Measurements from ENCODE around the gene DNAJC13.

DNAJC13 gene

DNA sequence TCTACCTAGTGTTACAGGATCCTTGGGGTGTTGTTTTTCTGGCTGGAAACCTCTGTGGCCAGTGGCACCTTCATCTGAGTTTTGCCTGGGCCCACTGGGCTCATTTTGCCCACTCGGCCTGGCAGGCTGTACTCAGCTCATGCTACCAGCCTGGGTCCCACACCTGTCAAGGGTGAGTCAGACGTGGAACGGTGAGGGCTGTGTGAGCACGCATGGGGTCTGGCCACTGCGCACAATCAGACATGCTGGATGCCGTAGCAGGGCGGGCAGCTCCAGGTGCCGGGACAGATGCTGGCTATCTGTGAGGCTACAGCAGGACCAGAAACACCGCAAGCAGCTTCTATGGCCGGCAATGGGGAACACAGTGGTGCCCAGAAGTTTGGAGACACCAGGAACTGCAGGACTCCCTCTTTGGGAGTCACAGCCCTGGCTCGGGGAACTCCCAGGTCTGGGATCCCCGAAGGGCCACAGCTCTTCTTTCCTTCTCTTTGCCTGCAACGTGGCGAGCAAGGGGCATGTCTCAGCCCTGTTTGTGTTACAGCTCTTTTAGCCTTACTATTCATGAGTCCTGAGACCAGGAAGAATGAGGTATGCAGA, 35.9 kb upstream of the DNAJC13 start:
- H3K27me3 ChIP-seq (ENCODE audit: insufficient read depth, low read length, poor library complexity): peaks cover 5% of the 10 kb centered on the region
- H2AFZ ChIP-seq (ENCODE audit: low read depth, low read length): no peak overlapping the region
- H3K9me3 ChIP-seq (ENCODE audit: insufficient read depth, low read length, severe bottlenecking): peaks cover 4% of the 10 kb centered on the region
- no peak overlapping the region for H3K9ac ChIP-seq (ENCODE audit: low read depth, low read length)
- H3K4me1 ChIP-seq (ENCODE audit: insufficient read depth, low read length): no peaks in the 10 kb centered on the region
- H3K4me3 ChIP-seq (ENCODE audit: low read depth in 1 of 2, low read length in 2 of 2): no peak overlapping the region
- no peak for TF ChIP-seq EZH2 (IDR thresholded peaks at IDR 0.05; ENCODE audit: borderline replicate concordance, low read depth, low read length, severe bottlenecking)
- TF ChIP-seq, protein P1, sequence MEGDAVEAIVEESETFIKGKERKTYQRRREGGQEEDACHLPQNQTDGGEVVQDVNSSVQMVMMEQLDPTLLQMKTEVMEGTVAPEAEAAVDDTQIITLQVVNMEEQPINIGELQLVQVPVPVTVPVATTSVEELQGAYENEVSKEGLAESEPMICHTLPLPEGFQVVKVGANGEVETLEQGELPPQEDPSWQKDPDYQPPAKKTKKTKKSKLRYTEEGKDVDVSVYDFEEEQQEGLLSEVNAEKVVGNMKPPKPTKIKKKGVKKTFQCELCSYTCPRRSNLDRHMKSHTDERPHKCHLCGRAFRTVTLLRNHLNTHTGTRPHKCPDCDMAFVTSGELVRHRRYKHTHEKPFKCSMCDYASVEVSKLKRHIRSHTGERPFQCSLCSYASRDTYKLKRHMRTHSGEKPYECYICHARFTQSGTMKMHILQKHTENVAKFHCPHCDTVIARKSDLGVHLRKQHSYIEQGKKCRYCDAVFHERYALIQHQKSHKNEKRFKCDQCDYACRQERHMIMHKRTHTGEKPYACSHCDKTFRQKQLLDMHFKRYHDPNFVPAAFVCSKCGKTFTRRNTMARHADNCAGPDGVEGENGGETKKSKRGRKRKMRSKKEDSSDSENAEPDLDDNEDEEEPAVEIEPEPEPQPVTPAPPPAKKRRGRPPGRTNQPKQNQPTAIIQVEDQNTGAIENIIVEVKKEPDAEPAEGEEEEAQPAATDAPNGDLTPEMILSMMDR (IDR thresholded peaks at IDR 0.05; ENCODE audit: borderline replicate concordance, extremely low read depth, low read length, poor library complexity, severe bottlenecking): no peak
- no peak overlapping the region for H3K4me2 ChIP-seq (ENCODE audit: insufficient read depth, low read length)
- DNase-seq (no peak), ATAC-seq (ENCODE audit: insufficient read depth, low read depth) (no peak)
- H3K79me2 ChIP-seq (ENCODE audit: insufficient read depth, low read length): no peaks in the 10 kb centered on the region
- H3K27ac ChIP-seq (ENCODE audit: low read length): no peak overlapping the region
- no peaks in the 10 kb centered on the region for H4K20me1 ChIP-seq (ENCODE audit: insufficient read depth, low read length)
- H3K36me3 ChIP-seq (ENCODE audit: insufficient read depth, low read length): no peaks in the 10 kb centered on the region

DNA sequence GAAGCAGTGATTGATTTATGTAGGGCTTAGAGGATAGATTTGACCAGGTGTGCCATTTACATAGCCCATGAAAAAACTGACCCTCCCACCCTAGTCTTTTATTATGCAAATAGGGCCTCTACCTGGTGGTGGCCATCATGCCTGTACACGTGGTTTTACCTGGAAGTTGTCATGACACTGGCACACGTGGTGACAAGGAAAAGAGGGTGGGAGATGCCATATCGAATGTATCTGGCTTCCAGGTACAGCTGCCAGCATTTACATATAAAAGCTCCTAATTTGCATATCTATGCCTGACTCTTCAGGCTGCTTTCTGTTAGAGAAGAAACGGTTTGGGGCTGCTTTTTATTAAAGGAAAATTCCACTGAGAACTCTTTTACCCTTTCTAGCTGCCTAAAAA, 35.0 kb upstream of the DNAJC13 start:
- DNase-seq: no peak
- Histone ChIP-seq H3K79me2 (ENCODE audit: insufficient read depth, low read length) (no peaks in the 10 kb centered on the region), H3K4me3 (ENCODE audit: low read depth in 1 of 2, low read length in 2 of 2) (no peak overlapping the region), H4K20me1 (ENCODE audit: insufficient read depth, low read length) (no peaks in the 10 kb centered on the region), H3K4me1 (ENCODE audit: insufficient read depth, low read length) (no peaks in the 10 kb centered on the region), H2AFZ (ENCODE audit: low read depth, low read length) (no peak overlapping the region), H3K27ac (ENCODE audit: low read length) (no peak overlapping the region), H3K27me3 (ENCODE audit: insufficient read depth, low read length, poor library complexity) (peaks cover 5% of the 10 kb centered on the region), H3K4me2 (ENCODE audit: insufficient read depth, low read length) (no peak overlapping the region), H3K9me3 (ENCODE audit: insufficient read depth, low read length, severe bottlenecking) (peaks cover 4% of the 10 kb centered on the region), H3K36me3 (ENCODE audit: insufficient read depth, low read length) (no peaks in the 10 kb centered on the region), H3K9ac (ENCODE audit: low read depth, low read length) (no peak overlapping the region)
- ATAC-seq (ENCODE audit: insufficient read depth, low read depth): no peak
- TF ChIP-seq, protein P1 (IDR thresholded peaks at IDR 0.05; ENCODE audit: borderline replicate concordance, extremely low read depth, low read length, poor library complexity, severe bottlenecking): no peak
- TF ChIP-seq EZH2 (IDR thresholded peaks at IDR 0.05; ENCODE audit: borderline replicate concordance, low read depth, low read length, severe bottlenecking): no peak

DNA sequence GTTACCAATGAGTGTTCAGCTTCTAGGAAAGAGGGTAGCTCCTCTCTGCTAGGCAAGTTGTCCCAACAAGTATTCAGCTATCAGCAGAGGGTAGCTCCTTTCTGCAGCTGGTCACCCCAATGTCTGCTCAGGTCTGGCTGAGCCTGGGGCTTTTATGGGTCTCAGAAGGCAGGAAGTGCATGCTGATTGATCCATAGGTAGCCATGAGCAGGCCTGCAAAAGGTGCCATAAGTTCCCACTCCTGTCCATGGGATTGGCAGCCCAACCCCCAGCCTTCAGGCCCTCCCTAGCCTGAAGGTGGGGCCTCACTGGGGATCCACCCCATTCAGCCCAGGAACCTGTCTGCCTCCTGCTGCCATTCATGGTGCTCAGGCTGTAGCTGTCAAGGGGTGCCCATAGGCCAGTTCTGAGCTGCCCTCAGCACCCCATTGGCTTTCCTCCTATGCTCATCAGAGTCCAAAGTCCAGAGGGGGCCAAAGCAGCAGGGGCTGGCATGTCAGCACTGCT, 34.6 kb upstream of the DNAJC13 start:
- Histone ChIP-seq H3K4me3 (ENCODE audit: low read depth in 1 of 2, low read length in 2 of 2) (no peak overlapping the region), H3K27me3 (ENCODE audit: insufficient read depth, low read length, poor library complexity) (peaks cover 5% of the 10 kb centered on the region), H3K4me2 (ENCODE audit: insufficient read depth, low read length) (no peak overlapping the region), H3K36me3 (ENCODE audit: insufficient read depth, low read length) (no peaks in the 10 kb centered on the region), H4K20me1 (ENCODE audit: insufficient read depth, low read length) (no peaks in the 10 kb centered on the region), H3K4me1 (ENCODE audit: insufficient read depth, low read length) (no peaks in the 10 kb centered on the region), H3K9me3 (ENCODE audit: insufficient read depth, low read length, severe bottlenecking) (peaks cover 4% of the 10 kb centered on the region), H2AFZ (ENCODE audit: low read depth, low read length) (no peak overlapping the region), H3K27ac (ENCODE audit: low read length) (no peak overlapping the region), H3K9ac (ENCODE audit: low read depth, low read length) (no peak overlapping the region), H3K79me2 (ENCODE audit: insufficient read depth, low read length) (no peaks in the 10 kb centered on the region)
- no peak for ATAC-seq (ENCODE audit: insufficient read depth, low read depth)
- no peak for DNase-seq
- no peak for TF ChIP-seq EZH2 (IDR thresholded peaks at IDR 0.05; ENCODE audit: borderline replicate concordance, low read depth, low read length, severe bottlenecking)
- TF ChIP-seq, protein P1 (IDR thresholded peaks at IDR 0.05; ENCODE audit: borderline replicate concordance, extremely low read depth, low read length, poor library complexity, severe bottlenecking): no peak
